ENCODE data around the gene PRKCE.
"Not testable (repeated sequence)": the region's sequence is repeated elsewhere in the genome, so short reads cannot be mapped to it uniquely, and the experiment has no call there.

Gene PRKCE

DNA sequence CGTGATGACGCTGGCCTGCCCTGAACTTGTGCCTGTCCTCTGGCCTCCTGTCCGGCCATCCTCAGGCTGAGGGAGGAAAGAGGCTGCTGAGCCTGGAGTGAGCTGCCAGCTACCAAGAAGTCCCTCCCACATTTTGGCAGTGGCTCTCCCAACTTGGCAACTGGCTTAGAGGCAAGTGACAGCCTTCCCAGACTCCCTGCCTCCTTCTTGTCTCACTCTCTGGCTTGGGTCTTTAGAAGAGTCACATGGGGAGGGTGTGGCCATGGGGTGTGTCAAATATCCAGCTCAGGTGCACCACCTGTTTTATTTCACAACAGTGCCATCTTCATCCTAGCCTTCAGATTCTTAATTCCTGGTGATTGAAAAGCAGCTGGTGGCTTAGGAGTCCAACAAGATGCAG is 222.9 kb downstream of the PRKCE start:
- DNase-seq = no peak

DNA sequence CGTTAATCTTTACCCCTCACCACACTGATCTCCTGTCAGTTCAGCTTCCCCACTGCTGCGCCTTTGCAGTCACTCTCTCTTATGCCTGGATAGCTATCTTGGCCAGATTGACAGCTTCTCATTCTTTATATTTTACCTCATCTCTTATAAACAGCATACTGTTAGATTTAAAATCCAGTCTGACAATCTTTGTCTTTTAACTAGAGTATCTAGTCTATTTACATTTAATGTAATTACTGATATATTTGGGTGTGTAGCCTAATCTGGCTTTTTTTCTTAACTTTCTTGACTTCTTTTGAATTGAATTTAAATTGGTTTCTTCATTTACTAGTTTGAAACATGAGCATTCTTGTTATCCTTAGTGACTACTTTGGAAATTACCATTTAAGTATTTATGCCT is 225.1 kb downstream of the PRKCE start:
- no peak for DNase-seq

DNA sequence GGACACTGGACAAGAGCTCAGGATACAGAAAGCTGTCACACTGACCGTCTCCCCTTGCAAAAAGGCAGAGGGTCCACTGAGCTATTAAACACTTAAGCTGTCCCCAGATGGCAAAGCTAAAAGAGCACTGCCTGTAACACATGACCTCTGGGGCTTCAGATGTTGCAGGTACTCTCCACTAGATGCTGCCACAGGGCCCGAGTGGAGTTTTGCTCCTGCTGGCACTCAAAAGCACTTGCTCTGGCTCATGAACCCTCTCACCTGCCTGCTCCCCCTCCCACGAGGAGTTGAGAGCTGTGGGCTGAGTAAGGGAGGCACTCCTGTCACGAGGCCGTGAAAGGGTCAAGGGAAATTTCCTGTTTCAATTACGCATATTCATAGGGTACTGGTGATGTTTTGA is 227.9 kb downstream of the PRKCE start:
- DNase-seq = no peak

DNA sequence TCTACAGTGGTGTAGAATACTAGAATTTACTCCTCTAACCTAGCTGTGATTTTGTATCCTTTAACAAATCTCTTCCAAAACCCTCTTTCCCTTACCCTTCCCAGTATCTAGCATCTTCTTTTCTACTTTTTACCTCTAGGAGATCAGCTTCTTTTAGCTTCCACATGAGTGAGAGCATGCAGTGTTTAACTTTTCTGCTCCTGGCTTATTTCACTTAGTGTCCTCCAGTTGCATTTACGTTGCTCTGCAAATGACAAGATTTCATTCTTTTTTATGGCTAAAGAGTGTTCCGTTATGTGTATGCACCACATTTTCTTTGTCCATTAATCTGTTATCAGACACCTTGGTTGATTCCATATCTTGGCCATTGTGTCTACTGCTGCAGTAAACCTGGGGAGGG is 228.5 kb downstream of the PRKCE start:
- DNase-seq = no peak

DNA sequence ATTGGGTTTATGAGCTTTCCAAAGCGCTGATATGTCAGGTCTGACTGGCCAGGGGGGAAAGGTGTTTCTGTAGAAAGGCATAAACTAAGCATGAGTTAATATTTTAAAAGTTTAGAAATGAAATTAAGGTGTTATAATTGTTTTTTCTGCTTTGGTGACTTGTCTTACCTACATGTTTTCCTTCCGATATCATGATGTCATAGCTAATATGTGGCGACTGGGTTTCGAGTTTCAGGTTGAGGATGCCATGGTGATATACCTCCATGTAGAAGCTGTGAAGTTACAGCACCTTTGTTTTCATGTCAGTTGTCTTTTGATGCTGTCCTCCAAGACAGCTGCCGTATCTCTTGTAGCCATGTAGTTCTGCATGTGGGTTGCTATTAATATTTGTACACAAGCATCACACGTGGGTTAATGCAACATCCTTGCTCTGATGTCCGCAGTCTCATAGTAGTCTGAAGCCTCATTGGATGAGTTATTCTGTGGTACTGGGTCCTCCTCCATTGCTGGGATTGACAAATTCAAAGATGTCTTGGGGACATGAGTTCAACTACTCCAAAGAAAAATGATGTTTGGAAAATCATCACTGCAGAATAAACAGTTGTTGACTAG is 230.6 kb downstream of the PRKCE start:
- DNase-seq = no peak

DNA sequence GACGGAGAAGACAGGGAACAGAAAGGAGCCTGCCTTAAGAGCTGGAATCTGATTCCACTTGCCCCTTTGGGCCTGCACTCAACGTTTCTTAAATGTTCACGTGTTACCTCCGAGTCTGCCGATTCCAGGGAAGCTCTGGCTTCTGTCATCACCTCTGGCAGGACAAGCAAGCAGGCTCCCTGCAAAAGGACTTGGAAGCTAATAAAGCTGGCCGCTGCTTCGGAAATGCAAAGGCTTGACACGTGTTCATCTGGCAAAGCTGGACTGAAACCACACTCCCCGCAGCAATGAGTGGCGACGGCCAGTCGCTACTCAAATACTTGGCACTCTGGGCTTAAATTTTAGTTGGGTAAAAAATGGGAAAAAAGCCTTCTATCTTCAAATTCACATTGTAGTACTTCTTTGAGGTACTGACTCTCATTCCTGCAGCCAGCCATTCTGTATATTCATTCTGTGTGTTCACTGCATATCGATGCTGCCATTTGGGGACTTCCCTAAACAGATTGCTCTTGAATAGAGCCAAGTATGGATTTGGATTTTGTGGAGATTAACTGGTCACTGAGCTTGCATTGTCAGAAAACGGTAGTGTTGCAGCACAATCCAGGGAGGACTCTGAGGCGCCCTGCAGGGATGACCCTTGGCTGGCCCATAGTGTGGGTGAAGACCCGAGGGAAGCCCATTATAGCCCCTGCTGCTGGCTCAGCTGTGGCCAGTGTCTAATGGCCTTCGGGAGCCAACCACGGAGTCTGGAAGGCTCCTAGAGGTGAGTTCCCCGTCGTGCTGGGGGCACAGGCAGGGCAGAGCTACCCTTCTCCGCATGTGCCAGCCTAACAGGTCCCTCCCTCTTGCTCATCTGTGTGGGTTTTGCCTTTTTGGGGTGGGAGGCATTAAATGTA is 231.5 kb downstream of the PRKCE start:
- DNase-seq = no peak

DNA sequence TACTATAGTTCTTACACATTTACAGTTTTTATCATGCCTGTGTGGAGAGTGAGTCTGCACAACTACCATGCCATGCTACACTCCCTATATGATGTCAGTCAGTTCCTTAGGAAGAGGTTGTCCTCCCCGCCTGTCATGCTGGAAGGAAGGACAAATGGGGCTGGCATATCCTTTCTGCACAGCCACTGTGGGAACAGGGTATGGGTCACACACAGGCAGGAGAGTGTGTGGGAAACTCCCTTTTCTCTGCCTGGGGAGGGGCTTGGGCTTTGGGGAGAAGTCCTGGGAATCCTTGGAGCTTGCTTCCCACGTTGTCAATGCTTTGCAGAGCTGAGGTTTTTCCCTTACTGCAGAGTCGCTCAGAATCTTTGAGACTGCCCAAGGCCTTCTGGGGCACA is 232.1 kb downstream of the PRKCE start:
- DNase-seq = no peak

DNA sequence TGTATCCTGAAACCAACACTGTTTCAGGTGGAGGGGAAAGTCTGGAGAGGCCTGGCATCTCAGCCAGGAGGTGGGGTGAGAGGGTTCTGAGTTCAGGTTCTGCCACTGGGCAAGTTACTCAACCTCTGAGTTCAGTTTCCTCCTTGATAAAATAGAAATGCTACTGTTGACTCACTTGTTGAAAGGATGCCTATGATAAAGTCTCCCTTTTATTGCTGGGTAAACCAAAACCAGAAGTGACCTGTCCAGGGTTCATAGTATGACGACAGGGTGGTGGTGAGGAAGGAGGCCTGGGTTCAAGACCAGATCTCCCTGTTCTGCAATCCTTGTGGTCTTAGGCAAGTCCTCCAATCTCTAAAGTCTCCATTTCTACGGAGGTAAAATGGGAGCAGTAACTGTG is 232.7 kb downstream of the PRKCE start:
- no peak for DNase-seq

DNA sequence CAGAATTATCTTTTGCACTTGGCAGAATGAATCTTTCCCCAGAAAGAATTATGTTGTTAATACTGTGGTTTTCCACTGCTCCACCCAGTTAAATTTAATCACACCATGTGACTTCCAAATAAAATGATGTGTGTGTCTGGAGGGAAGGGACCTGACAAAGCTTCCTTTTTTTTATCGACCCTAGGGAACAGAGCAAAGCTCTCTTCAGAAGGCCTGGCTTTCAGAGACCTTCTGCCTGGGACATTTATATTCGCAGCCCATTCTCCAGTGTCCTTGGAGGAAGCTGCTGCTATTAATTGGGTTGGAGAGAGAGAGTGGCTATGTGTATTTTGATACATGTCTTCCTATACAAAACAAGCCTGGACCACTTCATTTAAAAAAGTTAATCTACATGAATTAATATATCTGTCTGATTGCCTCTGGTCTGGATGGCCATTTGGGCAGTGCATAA is 233.7 kb downstream of the PRKCE start:
- no peak for DNase-seq

DNA sequence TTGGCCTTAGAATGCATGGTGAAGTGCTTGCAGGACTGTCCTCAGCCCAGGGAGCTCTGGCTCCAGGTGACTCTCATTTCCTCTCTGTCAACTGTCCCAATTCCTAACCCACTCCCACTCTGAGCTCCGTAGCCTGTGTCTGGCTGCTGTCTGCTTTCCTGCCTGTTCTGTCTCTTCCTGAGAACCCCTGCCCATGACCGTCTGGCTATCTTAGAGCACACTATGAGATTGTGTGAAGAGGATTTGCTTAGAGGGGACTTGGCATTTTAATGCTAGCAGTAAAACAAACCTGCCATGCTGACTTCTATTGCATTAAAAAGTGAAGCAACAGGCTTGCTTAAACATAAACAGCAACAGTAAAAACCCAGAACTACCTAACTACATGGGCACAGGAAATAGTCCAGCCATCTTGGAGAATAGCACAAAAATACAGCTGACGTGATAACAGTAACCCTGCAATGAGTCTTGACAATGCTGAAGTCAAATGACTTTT is 234.7 kb downstream of the PRKCE start:
- no peak for DNase-seq

DNA sequence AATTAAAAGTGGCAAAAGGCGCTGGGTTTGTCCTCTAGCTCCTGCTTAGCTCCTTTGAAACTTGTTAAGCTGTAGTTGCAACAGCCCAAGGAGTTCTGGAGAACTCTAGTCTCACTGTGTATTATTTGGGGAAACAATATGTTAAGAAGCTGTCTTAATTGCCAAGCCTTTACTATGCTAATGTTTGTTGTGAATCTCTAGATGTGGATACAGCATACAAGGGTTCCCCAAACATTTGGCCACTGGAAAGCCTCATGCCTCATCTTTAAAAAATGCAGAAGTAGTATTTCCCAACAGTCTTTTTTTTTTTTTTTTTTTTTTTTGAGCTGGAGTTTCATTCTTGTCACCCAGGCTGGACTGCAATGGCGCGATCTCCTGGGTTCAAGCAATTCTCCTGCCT is 236.7 kb downstream of the PRKCE start:
- no peak for DNase-seq

DNA sequence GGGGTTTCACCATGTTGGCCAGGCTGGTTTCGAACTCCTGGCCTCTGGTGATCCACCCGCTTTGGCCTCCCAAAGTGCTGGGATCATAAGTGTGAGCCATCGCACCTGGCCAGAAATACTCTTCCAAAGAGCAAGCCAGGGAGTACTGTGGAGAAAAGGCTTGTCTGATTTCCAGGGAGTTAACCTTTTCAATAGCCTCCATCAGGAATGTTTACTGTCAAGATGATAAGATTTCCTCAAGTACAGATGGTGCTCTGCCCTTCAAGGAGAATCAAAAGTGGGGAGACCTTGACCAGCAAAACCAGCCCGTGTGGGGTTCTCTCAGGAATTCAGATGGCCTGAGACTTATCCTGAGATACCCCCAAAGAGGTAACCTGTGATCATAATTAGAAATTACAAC is 237.2 kb downstream of the PRKCE start:
- DNase-seq = no peak

DNA sequence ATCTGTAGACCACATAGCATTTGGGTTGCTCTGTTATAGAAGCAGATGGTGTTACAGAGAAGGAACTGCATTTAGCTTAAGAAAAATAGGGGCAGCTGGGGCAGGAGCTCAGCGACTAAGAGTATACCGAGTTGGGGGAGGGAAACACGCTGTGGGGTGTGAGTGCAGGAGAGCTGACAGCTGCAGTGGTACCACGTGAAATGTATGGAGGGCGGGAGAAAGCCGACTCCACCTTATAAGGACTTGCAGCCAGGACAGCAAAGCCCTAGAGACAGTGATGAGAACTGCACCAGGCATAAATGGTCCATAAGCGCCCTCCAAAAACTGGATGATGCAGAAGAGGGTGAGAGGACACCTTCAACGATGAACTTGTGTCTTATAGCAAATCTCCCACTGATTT is 237.6 kb downstream of the PRKCE start:
- DNase-seq = peak; percentile 48

DNA sequence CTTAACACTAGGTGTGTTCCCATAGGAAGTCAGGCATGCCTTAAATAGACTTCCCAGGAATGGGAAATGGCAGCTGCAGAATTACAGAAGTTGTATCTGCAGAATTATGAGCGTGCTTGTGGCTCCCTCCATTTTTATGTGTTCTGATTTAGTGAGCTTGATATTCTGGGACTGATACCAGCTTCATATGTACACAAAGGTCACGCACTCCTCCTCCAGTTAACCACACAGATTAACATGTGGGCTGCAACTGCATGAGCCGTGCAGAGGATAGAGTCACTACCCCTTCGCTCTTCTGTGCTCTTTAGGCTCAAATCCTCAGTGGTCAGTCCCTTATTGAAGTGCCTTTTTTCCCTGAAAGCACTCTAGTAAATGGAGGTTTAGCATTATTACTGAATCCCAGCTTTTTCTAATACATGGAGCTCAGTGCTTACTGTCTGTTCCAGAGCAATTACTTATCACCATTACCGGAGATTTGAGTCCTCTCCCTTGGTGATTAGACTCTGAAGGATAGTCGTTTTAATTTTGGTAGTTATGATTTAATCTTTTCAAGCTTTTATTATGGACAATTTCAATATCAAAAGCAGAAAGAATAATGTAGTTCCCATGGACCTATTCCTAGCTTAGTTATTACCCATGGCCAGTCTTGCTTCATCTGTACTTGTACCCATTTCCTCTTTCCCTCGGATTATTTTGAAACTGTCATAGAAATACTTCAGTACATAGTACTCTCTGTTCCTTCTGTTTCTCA is 238.3 kb downstream of the PRKCE start:
- DNase-seq = no peak

DNA sequence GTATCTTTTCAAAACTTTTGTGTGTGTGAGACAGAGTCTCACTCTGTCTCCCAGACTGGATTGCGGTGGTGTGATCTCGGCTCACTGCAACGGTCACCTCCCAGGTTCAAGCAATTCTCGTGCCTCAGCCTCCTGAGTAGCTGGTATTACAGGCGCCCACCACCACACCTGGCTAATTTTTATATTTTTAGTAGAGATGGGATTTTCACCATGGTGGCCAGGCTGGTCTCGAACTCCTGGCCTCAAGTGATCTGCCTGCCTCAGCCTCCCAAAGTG is 238.8 kb downstream of the PRKCE start:
- not testable (repeated sequence) for DNase-seq

DNA sequence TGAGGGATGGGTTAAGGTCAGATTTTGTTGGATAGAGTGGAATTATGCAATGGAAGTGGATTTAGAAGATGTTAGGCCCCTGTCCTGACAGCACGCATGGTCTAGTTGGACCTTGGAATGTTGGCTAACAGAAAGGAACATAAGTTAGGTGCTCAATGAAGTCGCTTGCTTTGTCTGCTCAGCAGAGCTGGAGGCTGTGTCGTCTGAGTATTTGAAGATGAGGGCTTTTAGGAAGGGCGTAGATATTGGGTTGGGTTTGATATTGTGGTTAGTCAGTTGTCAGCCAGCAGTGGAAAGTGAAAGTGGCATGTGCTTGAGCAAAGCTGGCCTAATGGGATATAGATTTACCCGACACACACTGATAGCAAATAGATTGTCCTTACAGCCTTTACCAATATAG is 239.3 kb downstream of the PRKCE start:
- no peak for DNase-seq

DNA sequence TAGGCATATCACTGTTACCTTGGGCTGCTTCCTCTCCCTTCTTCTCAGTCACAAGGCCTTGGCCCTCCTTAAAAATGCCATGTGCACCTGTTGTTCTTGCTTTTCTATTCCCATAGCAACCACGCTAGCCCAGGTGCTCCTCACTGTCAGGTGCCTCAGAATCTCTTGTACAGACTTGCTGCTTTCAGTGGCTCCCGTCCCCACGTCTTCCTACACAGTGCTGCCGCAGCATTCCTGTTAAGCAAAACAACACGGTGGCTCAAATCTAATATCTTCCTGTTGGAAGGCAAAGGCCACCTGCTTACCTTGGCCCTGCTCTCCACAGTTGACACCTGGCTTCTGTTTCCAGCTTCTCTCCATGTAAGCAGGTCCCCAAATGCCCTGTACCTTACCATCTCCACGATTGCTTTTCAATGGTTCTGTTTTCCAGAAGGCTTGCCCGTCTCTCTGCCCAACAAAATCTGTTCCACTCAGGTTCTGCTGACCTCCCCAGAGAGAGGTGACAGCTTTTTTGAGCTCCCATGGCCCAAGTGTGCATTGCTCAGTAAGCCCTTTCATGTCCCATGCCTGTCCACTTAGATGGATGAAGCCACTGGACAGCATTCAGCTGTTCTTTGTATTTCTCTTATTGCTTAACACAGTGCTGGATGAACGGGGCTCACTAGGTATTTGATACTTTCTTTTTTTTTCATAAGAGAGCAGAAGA is 240.4 kb downstream of the PRKCE start:
- peak; percentile 85 for DNase-seq

DNA sequence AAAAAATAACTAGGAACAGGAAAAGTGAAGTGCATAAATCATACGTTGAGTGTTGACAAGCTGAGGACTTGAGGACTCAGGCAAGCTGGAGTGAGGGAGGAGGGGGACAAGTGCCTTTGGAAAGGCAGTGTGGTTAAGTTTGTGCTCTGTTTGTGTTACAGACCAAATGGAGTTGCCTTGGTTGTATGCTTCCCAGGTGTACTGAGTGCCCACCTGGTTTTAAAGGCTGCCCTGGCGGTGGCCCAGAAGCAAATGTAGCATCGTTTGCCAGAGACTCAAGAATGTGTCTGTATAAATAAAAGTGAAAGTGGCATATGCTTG is 240.9 kb downstream of the PRKCE start:
- DNase-seq = peak; percentile 76

DNA sequence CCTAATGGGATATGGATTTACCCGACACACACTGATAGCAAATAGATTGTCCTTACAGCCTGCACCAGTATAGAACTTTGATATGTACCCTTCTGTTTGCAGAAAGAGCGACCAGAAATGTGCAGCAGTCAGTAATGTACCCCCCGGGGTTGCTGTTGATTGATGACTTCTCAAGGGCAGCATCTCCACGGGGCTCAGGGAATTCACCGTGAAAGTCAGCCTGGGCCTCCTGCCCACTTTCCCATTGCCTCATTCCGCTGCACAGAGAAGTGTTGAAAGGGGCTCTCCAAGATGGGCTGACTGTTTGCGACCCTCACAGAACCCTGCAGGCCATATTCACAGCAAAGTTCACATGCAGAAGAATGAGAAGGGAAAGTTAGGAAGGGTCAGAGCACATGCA is 241.3 kb downstream of the PRKCE start:
- DNase-seq = no peak

DNA sequence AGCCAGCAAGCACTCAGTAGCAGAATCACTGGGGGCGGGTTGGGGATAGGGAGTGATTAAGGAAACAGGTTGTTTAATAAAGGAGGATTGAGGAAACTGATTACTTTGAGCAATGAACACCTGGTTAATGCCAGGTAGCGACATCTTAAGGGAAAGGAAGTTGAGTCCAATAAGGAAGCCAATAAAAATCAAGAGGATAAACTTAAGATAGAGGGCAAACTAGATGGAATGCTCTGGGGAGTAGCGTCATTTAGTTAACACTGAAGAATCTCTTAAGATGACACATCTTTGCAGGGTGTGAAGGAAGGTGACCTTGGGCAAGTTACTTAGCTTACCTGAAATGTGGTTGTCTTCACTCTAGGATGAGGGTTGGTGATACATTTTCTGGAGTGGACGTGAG is 242.7 kb downstream of the PRKCE start:
- no peak for DNase-seq

DNA sequence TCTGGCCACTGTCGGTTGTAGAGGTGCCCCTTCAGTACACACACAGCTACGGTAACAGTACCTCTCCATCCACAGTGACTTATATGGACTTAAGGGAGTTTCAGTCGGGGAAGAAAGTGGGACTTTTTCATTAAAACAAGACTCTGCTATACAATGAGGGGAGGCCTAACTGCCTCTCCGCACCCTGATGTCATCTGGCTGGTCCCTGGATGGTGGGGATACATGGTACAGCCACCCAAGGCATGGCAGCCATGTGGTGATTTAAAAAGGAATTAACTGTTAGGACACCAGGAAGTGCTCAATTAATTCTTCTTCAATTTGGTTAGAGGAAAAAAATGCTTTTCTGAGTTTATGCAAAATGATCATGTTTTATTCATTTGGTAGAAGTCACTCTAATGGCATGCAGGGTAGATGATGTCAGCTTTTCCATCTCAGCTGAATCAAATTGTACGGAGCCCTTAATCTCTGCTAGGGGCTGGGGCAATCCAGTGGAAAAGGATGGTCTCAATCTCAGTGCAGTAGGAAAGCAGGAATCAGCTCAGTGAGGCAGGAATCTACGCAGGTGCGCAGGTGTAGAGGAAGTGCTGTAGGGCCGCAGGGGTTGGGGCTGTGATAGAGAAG is 243.9 kb downstream of the PRKCE start:
- no peak for DNase-seq

DNA sequence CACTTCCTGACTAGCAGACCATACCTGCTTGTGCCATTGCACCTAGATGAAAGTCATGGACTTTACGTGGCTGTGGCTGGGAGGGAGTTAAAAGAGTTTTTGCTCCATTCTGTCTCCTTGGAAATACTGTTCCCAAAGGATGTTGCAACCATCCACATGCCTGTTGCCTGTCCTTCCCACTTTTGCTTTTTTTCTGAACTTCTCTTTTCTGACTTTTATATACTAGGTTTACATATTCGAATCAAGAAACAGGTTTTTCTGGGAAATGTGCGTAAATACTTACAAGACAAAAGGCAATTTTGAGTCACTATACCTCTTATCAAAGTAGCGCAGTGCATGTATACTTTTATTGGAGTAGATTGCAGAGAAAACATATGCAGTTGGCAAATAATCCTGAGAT is 244.8 kb downstream of the PRKCE start:
- DNase-seq = no peak

DNA sequence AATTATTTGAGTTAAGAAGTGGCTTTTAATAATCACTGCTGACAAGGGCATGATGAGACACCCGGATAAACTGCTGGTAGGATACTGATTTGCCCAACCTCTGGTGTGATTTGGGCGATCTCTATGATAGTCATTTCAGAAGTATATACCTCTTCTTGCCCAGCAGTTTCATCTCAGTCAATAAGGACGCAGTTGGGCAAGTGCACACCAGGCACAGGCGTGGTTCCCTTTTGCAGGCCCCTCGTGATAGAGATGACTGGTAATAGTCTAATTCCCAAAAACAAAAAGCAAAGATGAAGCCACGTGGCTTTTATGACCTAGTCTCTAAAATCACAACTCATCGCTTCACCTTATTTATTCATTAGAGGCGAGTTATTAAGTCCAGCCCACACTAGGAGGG is 246.4 kb downstream of the PRKCE start:
- no peak for DNase-seq

Measured in NCI-H1105 (cell line).